HG03520 (cell line): ENCODE results near the gene N4BP2L2.
"Not testable (repeated sequence)": the region's sequence is repeated elsewhere in the genome, so short reads cannot be mapped to it uniquely, and the experiment has no call there.

Experiments used
- ATAC-seq: cut with Tn5 transposase; IDR thresholded peaks from one replicate; pipeline ENCODE4 v1.9.1; 2021; ENCODE audit warnings: mild to moderate bottlenecking, moderate library complexity; ENCODE audit not compliant: unreplicated experiment

Gene N4BP2L2

DNA sequence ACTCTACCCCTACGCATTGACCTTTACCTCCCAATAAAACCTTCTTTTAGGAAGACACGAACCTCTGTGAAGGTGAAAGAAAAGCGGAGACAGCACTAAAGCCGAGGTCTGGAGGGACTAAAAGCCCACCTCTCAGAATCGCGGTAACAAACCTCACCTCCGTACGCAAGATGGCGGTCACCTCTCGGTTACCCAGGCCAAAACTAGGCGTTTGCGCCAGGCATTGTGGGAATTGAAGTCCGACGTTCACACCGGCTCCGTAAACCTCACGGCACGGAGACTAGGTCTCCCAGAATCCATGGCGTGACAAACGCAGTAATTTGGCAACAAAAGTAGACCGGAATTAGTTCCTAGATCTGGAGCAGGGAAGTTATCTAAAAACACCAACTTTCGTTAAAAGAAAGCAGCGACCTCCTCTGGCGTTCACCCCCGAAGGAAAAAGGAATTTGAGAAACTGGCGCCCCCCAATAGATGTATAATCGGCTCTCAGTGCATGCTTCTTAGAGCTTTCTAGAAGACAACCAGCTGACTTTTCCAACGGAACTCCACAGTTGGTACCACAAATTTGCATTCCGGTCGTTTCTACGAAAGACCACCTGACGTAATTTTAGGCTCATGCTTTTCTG lies at the start of gene N4BP2L2:
Gene N4BP2L2 (minus strand): TSS at position 175 of the 626 bp plus-strand sequence. CDS start 1,768 bp downstream, outside the sequence.
- peak; percentile 92 for ATAC-seq

DNA sequence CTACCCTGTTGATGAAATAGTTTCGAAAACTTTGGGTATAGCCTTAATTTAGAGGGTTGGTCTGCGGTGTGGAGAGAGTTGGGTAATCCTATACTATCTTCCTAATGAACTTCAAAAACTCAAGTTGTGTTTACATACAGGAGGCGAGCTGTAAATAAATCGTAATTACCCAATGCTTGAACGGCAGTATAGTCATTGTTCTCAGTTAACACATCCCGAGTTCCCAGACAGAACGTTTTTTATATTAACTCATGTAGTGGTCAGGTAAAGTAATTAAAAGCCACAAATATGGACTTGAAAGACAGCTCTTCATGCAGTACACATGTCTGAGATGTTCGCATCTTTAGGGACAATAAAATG lies 49.2 kb upstream of the N4BP2L2 start:
- no peak for ATAC-seq

DNA sequence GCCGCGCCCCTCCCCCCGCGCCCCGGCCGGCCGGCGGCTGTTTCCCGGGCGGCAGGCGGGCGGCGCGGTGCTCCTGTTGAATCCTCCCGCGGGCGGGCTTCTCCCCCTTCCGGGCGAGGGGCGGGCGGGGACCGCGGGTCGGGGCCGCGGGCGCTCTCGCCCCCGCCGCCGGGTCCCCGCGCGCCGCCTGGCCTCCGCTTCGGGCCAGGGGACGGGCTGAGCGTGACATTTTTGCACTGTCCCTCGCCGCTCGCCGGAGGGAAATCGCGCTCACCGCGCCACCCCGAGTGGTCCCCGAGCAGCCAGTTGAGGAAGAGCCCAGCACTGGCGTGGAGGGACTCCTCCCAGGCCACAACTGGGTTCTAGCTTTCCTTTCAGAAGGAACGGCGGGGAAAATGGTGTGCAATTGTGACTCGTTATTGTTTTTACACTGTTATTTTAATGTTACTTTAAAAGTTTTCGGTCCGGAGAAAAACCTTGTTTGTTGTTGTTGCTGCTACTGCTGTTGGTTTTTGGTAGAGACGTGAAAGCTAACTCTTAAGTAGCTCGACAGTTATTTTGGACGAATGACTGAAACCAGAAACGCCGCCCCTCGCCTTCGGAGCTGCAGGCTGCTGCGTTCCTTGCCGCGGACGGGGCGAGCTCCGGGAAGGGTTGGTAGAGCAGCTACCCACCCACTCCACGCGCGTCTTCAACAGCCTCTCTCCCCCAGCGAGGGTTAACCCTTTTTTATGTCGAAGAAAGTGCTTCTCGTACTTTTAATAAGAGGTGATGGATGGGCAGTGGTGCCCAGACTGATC lies 48.6 kb upstream of the N4BP2L2 start:
- ATAC-seq, result peak; percentile 33

DNA sequence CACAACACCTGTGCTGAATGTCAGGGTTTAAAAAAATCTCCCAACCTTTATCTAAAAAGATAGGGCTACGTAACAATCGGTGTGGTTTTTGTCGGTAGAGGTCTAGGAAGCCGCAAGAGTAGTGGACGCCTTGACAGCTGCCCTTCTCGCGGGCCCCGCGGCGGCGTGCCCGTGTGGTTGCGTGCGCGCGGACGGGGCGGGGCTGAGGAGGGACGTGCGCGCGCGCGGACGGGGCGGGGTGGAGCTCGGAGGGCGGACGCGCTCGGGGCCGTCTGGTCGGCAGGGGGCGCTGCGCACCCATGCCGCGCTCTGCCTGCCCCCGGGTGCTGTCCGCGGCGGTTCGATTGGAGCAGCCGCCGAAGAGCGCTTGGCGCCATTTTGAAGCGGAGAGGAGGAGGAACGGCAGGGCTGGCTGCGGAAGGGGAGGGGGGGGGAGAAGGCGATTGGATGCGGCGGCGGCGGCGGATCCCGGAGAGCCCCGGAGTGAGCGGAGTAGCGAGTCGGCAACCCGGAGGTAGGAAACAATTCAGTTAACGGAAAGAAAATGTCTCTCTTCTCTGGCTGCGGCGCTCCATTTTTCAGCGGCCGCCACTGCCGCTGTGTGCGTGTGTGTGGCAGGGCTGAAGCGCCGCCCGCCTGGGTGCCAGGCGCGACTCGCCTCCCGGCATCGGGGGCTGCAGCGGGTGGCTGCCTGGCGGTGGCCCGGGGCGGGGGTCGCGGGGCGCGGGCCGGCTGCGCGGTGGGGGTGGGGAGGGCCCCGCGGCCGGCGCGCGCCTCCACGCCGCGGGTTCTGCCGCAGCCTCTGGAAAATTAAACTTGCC lies 47.7 kb upstream of the N4BP2L2 start, which contains the start of gene PDS5B:
Gene PDS5B (plus strand): TSS at position 373 of the 821 bp plus-strand sequence. CDS start 62,321 bp downstream, outside the sequence.
- peak; percentile 82 for ATAC-seq

DNA sequence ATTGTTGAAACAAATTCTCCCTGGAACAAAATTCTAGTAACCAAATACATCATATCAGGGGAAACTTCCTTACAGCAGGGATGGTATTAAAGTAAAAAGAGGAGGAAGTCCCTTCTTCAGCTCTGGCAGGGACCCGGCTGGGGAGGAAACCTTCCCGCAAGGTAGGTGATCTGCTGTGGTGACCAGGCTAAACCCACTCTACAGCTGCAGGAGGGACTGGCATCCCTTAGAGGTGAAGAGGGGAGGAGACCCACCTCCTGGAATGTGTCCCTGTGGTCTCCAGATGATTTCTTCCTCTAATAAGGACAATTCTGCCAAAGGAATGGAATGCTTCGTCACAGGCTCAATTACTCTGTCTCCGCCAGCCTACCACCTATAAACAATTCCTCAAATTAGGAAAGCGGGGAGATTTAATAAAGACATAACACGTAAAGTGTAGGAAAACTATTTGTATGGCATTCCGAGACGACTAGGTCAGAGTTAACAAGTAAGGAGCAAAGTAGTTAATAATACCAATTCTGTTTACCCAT lies 47.0 kb upstream of the N4BP2L2 start:
- ATAC-seq, result no peak

DNA sequence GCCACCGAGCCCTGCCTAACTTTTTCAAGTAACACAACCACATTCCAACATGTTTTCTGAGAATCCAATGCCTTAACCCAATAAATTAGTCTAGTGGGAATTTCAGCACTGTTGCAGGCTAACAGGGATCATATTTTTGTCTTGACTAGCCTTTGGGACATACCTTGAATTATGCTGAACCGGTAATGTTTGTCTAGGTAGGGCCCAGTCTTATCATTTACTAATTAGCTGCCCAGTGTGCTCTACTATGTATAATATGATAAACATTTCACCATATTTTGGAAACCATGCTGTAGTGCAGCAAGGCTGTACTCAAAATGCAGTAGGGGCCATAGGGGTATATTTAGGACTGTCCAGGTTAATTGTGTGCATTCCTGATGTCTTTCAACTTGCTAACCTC lies 44.4 kb upstream of the N4BP2L2 start:
- ATAC-seq, result no peak

DNA sequence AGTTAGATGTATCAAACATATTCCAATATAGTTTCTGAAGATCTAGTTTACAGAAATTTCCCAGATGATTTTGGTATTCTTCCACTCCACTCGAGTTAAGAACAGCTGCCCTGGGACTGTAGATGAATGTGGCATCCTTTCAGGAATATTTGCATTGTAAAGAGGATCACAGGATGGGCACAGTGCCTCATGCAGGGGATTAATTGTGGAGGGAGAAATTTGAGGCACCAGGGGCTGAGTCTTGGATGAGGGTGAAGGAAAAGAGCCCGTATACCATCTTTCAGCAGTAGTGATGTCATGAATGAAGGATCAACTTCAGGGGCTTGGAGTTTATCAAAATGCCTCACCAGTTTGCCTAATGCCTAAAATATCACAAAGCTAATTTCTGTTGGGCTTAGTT lies 43.7 kb upstream of the N4BP2L2 start:
- no peak for ATAC-seq

DNA sequence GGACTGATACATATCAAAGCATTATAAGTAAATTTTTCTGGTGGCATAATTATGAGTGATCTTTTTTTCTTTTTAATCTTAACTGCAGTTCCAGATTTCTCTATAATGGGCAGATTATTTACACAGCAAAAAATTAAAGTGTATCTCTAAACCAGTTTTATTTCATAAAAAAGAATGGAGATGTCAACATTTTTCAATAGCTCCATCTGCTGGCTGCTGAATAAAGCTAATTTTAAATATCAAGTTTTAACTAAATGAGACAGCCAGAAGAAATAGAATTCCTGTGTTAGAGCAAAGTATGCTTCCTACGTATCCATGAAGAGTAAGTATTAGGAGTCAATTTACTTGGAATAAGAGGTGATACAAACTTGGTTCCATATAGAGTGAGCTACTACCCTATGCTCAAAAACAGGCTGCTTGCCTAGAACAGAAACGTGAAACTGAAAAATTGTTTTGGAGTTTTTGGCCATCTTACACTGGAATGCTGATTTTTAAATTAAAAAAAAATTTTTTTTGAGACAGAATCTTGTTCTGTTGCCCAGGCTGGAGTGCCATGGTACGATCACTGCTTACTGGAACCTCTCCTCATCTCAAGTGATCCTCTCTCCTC lies 42.7 kb upstream of the N4BP2L2 start:
- no peak for ATAC-seq

DNA sequence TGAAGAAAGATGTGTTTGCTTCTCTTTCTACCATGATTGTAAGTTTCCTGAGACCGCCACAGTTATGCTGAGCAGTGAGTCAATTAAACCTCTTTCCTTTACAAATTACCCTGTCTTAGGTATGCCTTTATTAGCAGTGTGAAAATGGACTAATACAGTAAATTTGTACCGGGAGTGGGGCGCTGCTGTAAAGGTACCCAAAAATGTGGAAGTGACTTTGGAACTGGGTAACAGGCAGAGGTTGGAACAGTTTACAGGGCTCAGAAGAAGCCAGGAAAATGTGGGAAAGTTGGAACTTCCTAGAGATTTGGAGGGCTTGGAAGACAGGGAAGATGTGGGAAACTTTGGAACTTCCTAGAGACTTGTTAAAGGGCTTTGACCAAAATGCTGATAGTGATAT lies 38.4 kb upstream of the N4BP2L2 start:
- ATAC-seq, result no peak

DNA sequence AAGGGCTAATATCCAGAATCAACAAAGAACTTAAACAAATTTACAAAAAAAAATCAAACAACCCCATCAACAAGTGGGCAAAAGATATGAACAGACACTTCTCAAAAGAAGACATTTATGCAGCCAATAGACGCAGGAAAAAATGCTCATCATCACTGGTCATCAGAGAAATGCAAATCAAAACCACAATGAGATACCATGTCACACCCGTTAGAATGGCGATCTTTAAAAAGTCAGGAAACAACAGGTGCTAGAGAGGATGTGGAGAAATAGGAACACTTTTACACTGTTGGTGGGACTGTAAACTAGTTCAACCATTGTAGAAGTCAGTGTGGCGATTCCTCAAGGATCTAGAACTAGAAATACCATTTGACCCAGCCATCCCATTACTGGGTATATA lies 37.1 kb upstream of the N4BP2L2 start:
- not testable (repeated sequence) for ATAC-seq

DNA sequence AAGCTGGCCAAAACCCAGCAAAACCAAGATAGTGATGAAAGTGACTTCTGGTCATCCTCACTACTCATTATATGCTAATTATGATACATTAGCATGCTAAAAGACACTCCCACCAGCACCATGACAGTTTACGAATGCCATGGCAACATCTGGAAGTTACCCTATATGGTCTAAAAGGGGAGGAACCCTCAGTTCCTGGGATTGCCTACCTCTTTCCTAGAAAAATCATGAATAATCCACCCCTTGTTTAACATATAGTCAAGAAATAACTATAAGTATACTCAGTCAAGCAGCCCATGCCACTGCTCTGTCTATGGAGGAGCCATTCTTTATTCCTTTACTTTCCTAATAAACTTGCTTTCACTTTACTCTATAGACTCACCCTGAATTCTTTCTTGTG lies 22.2 kb upstream of the N4BP2L2 start:
- not testable (repeated sequence) for ATAC-seq

DNA sequence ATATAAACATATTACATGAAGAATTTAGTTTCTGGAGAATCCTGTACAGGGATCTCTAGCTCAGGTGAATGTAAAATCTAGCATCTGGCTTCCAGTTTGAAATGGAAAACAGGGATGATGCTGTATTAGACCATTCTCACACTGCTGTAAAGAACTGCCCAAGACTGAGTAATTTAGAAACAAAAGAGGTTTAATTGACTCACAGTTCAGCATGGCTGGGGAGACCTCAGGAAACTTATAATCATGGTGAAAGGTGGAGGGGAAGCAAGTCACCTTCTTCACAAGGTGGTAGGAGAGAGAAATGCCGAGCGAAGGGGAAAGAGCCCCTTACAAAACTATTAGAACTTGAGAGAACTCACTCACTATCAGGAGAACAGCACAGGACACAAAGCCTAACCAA lies 17.0 kb upstream of the N4BP2L2 start:
- ATAC-seq, result no peak

DNA sequence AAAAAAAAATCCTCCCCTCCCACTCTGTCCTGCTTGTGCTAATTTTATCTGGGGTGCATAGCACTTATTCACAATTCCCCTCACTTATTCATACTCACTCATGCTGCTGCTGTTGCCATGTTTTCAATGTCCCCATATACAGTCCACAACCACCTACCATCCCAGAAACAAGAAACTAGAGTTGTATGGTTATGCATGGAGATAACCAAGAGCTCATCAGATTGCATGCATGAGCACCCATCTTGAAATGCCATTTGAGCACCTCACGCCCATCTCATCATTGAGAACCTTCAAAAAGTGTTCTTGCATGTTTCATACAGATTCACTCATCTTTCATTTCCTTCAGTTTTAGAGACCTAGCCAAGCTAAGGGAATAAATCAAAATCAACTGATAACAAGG lies 15.1 kb upstream of the N4BP2L2 start:
- ATAC-seq, result no peak

DNA sequence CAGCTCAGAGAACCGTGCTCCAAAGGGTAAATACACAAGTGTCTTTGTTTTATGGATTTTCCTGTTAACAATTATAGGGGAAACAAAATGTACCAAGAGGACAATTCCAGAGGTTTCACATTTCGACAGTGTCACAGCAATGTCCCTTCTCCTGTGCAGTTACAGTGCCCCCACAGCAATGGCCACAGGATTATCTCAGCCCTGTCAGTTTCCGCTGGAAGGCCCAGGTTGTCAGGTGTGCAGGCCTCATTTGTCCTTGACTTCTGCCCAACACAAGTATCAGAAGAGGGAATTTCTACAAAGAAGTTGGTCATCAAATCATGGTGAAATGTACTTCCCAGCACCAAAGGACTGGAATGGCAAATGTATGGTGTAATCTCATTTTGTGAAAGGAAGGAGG lies 11.2 kb upstream of the N4BP2L2 start:
- no peak for ATAC-seq

DNA sequence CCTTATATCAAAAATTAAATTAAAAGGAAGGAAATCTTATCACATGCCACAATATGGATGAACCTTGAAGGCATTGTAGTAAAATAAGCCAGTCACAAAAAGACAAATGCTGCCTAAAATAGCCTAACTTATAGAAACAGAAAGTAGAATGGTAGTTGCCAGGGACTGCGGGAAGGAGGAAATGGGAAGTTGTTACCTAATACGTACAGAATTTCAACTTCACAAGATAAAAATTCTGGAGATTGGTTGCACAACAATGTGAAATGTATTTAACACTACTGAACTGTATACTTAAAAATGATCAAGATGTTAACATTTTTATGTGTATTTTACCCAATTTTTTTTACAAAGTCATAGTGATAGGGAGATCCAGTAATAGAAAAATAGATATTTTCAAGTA lies 10.2 kb upstream of the N4BP2L2 start:
- ATAC-seq, result no peak

DNA sequence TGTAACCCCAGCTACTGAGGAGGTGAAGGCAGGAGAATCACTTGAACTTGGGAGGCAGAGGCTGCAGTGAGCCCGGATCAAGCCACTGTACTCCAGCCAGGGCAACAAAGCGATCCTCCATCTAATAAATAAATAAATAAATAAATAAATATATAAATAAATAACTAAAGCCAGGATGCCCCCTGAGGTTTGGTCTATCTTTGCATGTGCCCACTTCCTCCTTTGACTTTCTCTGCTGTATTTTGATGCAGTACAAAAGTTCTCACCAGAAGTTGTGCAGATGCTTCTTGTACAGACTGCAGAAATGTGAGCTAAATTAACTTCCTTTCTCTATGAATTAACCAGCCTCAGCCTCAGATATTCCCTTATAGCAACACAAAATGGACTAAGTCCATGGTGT lies 6.5 kb upstream of the N4BP2L2 start:
- ATAC-seq, result no peak

DNA sequence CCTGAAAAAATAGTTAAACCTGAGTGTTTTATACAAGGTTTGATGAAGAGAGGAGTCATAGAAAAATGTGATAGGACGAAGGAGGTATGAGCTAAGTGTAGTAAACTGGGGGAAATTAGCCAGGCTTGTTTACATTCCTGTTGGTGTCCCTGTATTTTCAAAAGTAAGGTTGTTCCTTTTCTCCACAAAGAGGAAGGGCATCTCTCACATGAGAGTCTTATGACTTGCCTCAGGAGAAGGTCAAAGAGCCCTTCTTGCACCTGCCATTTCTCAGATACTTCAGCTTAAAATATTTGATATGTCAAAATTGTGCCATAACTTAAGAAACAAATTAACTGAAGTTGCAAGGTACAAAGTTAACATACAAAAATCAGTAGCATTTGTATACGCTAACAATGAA lies 3.6 kb upstream of the N4BP2L2 start:
- no peak for ATAC-seq

DNA sequence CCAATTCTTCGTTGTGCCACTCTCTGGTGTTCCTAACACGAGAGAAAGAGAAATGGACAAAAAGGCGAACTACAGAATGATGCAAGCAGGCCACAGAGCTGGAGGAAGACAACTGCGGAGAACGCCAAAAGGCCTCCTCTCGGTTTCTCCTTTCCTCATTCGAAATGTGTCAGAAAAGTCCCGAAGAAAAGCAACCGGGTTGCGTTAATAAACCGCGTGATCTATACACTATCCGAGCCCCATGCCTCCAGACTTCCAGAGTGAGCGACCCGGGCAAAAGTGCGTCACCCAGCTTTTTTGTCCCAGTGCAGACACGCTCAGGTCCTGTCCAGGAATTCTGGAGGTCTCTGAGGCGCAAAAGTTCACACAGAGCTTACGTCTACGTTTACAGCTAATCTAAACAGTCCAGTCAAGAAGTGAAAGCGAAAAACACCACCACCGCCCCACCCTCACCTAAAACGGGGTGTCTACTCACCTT lies 413 bp downstream of the N4BP2L2 start:
- ATAC-seq, result peak; percentile 64

DNA sequence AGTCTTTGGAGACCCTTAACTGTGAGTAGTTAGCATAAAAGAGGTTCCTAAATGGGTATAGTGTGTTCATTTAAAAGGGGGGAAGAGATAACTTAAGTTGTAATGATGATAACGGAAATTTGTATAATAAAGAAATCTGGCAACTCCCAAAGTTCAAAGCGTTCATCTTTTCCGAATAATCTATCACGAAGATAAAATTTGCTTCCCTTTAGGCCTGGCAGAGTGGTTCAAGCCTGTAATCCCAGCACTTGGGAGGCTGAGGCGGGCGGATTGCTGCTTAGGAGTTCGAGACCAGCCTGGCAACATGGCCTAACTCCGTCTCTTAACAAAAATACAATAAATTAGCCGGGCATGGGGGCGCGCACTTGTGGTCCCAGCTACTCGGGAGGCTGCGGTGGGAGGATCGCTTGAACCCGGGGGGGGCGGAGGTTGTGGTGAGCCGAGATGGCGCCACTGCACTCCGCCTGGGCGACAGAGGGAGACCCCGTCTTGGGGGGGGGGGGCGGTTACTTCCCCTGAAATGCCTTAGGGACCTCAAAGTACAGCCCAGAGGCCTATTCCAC lies 934 bp downstream of the N4BP2L2 start:
- no peak for ATAC-seq

DNA sequence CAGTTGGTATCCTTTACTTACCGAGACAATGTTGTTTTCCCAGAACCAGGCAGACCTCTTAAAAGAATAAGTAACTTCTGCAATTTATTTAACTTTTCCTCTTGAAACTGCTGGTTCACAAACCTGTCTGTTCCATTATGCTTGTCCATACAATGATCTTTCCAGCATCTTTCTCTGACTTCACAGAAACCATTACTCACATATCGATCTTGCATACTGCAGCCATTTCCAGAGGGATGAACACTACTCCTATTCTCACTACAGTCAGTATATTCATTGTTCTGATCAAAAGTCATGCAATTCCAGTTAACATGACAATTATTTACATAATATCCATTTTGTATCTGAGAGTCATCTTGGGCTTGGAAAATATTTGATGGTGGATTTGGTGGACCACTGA lies 2.8 kb downstream of the N4BP2L2 start:
- ATAC-seq, result no peak
